ENCODE results near the gene FAR2. TPM values are rescaled to one million over a fixed set of nuclear protein-coding genes. Genes with fewer than 3 reads are reported as not detected.

Gene FAR2
- total and polyA plus RNA-seq, 4 donors: 0.81 to 7.6 (median 3.1) TPM

DNA sequence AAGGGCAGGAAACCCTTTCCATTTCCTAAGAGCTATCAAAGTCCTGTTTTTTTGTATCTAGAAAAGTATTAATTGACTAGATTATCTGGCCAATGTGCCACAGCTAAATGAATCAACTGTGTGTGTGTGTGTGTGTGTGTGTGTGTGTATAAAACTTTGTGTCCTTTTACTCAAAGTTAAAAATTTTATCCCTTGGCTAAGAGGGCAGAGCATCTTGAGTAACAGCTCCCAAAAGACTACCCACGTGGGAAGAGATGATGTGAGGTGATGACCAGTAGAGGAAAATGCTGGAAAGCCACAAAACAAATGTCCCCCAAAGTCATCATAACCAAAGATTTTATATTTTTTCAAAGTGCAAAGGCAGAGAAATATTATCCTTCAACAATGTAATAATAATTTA lies 90.3 kb downstream of the FAR2 start:
- 89% methylated on average over 1 of the region's 1 CpG for WGBS
- peaks cover 6 to 16% (median 9%) of the 10 kb centered on the region in 4 donors for H3K4me1 ChIP-seq (ENCODE audit: control insufficient read depth in 4 of 4, insufficient read depth in 4 of 4, low read length in 3 of 4)
- no peak for TF ChIP-seq HNF4A (conservative IDR thresholded peaks at IDR 0.05)
- no peak for TF ChIP-seq TAF1 (conservative IDR thresholded peaks at IDR 0.05)
- no peak for TF ChIP-seq RXRA (IDR thresholded peaks at IDR 0.05)
- TF ChIP-seq NR2F2 (IDR thresholded peaks at IDR 0.05): no peak
- TF ChIP-seq, protein P1, sequence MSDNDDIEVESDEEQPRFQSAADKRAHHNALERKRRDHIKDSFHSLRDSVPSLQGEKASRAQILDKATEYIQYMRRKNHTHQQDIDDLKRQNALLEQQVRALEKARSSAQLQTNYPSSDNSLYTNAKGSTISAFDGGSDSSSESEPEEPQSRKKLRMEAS (IDR thresholded peaks at IDR 0.05): no peak
- no peak for TF ChIP-seq HNF4G (IDR thresholded peaks at IDR 0.05)
- TF ChIP-seq, protein P2, sequence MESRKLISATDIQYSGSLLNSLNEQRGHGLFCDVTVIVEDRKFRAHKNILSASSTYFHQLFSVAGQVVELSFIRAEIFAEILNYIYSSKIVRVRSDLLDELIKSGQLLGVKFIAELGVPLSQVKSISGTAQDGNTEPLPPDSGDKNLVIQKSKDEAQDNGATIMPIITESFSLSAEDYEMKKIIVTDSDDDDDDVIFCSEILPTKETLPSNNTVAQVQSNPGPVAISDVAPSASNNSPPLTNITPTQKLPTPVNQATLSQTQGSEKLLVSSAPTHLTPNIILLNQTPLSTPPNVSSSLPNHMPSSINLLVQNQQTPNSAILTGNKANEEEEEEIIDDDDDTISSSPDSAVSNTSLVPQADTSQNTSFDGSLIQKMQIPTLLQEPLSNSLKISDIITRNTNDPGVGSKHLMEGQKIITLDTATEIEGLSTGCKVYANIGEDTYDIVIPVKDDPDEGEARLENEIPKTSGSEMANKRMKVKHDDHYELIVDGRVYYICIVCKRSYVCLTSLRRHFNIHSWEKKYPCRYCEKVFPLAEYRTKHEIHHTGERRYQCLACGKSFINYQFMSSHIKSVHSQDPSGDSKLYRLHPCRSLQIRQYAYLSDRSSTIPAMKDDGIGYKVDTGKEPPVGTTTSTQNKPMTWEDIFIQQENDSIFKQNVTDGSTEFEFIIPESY (IDR thresholded peaks at IDR 0.05): no peak
- TF ChIP-seq GABPA (IDR thresholded peaks at IDR 0.05 in 1 of 2, conservative IDR thresholded peaks at IDR 0.05 in 1 of 2): no peak
- no peak for TF ChIP-seq RAD21 (IDR thresholded peaks at IDR 0.05)
- TF ChIP-seq, protein P3, sequence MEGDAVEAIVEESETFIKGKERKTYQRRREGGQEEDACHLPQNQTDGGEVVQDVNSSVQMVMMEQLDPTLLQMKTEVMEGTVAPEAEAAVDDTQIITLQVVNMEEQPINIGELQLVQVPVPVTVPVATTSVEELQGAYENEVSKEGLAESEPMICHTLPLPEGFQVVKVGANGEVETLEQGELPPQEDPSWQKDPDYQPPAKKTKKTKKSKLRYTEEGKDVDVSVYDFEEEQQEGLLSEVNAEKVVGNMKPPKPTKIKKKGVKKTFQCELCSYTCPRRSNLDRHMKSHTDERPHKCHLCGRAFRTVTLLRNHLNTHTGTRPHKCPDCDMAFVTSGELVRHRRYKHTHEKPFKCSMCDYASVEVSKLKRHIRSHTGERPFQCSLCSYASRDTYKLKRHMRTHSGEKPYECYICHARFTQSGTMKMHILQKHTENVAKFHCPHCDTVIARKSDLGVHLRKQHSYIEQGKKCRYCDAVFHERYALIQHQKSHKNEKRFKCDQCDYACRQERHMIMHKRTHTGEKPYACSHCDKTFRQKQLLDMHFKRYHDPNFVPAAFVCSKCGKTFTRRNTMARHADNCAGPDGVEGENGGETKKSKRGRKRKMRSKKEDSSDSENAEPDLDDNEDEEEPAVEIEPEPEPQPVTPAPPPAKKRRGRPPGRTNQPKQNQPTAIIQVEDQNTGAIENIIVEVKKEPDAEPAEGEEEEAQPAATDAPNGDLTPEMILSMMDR (IDR thresholded peaks at IDR 0.05; ENCODE audit: low read depth, low read length, missing input control): no peak
- TF ChIP-seq, protein P4, sequence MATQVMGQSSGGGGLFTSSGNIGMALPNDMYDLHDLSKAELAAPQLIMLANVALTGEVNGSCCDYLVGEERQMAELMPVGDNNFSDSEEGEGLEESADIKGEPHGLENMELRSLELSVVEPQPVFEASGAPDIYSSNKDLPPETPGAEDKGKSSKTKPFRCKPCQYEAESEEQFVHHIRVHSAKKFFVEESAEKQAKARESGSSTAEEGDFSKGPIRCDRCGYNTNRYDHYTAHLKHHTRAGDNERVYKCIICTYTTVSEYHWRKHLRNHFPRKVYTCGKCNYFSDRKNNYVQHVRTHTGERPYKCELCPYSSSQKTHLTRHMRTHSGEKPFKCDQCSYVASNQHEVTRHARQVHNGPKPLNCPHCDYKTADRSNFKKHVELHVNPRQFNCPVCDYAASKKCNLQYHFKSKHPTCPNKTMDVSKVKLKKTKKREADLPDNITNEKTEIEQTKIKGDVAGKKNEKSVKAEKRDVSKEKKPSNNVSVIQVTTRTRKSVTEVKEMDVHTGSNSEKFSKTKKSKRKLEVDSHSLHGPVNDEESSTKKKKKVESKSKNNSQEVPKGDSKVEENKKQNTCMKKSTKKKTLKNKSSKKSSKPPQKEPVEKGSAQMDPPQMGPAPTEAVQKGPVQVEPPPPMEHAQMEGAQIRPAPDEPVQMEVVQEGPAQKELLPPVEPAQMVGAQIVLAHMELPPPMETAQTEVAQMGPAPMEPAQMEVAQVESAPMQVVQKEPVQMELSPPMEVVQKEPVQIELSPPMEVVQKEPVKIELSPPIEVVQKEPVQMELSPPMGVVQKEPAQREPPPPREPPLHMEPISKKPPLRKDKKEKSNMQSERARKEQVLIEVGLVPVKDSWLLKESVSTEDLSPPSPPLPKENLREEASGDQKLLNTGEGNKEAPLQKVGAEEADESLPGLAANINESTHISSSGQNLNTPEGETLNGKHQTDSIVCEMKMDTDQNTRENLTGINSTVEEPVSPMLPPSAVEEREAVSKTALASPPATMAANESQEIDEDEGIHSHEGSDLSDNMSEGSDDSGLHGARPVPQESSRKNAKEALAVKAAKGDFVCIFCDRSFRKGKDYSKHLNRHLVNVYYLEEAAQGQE (IDR thresholded peaks at IDR 0.05): no peak
- TF ChIP-seq FOXA2 (IDR thresholded peaks at IDR 0.05): no peak
- TF ChIP-seq, protein P5, sequence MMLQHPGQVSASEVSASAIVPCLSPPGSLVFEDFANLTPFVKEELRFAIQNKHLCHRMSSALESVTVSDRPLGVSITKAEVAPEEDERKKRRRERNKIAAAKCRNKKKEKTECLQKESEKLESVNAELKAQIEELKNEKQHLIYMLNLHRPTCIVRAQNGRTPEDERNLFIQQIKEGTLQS (IDR thresholded peaks at IDR 0.05): no peak
- TF ChIP-seq YY1 (IDR thresholded peaks at IDR 0.05): no peak
- H3K9ac ChIP-seq (ENCODE audit: low read depth in 1 of 2, low read length in 2 of 2): no peak overlapping the region
- DNase-seq (ENCODE audit: low spot score): no peak
- no peak overlapping the region for H3K4me3 ChIP-seq (ENCODE audit: low read depth in 1 of 3, low read length in 3 of 3)
- no peaks in the 10 kb centered on the region for H3K9me3 ChIP-seq (ENCODE audit: control insufficient read depth in 4 of 4, low read length in 3 of 4)
- no peaks in the 10 kb centered on the region for H3K36me3 ChIP-seq (ENCODE audit: control insufficient read depth in 4 of 4, insufficient read depth in 3 of 4, low read depth in 1 of 4, low read length in 3 of 4)
- no peak overlapping the region for H3K27ac ChIP-seq (ENCODE audit: low read depth in 1 of 2, low read length in 2 of 2)
- no peaks in the 10 kb centered on the region for H3K27me3 ChIP-seq (ENCODE audit: control insufficient read depth in 4 of 4, insufficient read depth in 4 of 4, low read length in 3 of 4)

DNA sequence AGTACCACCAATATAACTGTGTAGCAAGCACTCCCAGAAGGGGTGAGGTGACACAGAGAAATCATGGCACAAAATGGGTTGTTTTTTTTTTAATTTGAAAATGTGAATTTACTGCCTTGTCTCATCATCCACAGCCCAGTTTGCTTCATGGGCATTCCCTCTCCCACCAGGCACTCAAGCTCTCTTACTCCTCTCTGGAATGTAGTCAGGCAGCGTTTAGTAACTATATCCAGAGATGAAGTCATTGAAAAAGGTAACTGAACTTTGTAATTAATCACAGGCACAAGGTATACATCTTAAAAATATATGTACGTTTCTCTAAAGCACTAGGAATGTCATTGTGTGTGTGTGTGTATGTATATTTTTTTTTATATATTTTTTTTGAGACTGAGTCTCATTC lies 91.4 kb downstream of the FAR2 start:
- H3K9me3 ChIP-seq (ENCODE audit: control insufficient read depth in 4 of 4, low read length in 3 of 4): no peaks in the 10 kb centered on the region
- DNase-seq (ENCODE audit: low spot score): no peak
- H3K27ac ChIP-seq (ENCODE audit: low read depth in 1 of 2, low read length in 2 of 2): no peak overlapping the region
- no peak overlapping the region for H3K9ac ChIP-seq (ENCODE audit: low read depth in 1 of 2, low read length in 2 of 2)
- H3K4me3 ChIP-seq (ENCODE audit: low read depth in 1 of 3, low read length in 3 of 3): no peak overlapping the region
- peaks cover 6 to 16% (median 9%) of the 10 kb centered on the region in 4 donors for H3K4me1 ChIP-seq (ENCODE audit: control insufficient read depth in 4 of 4, insufficient read depth in 4 of 4, low read length in 3 of 4)
- TF ChIP-seq JUND (IDR thresholded peaks at IDR 0.05) (no peak), EGR1 (IDR thresholded peaks at IDR 0.05; ENCODE audit: low read depth in 2 of 2) (no peak)
- no peaks in the 10 kb centered on the region for H3K27me3 ChIP-seq (ENCODE audit: control insufficient read depth in 4 of 4, insufficient read depth in 4 of 4, low read length in 3 of 4)
- 92% methylated on average over 2 of the region's 2 CpGs for WGBS
- H3K36me3 ChIP-seq (ENCODE audit: control insufficient read depth in 4 of 4, insufficient read depth in 3 of 4, low read depth in 1 of 4, low read length in 3 of 4): no peaks in the 10 kb centered on the region
